ENCODE measurements around the gene C20orf204. TPM values are rescaled to one million over a fixed set of nuclear protein-coding genes. Genes with fewer than 3 reads are reported as not detected.

Gene C20orf204
- total RNA-seq, 2 experiments from 2014 or later, result 6.1 to 6.4 TPM

GRCh38 chr20:64037199-64037497, 1.2 kb downstream of the C20orf204 start:
- Mint-ChIP-seq H3K4me1 (ENCODE audit: low read depth) (peaks cover 34% of the 10 kb centered on the region), H3K4me3 (peak overlapping the region; percentile 87), H3K36me3 (ENCODE audit: low read depth) (peaks cover 15% of the 10 kb centered on the region), H3K27ac (peak overlapping the region; percentile 53), H3K9me3 (no peaks in the 10 kb centered on the region), H3K27me3 (no peaks in the 10 kb centered on the region)
- Histone ChIP-seq H3K27me3 (ENCODE audit: control insufficient read depth in 1 of 2, insufficient read depth in 2 of 2, low read length in 2 of 2) (peaks cover 0 to 4% of the 10 kb centered on the region in 2 experiments), H3K4me1 (ENCODE audit: insufficient read depth, low read length) (peaks cover 83% of the 10 kb centered on the region), H3K4me3 (ENCODE audit: low read length) (no peak overlapping the region), H3K36me3 (ENCODE audit: insufficient read depth, low read length) (peaks cover 16% of the 10 kb centered on the region), H3K9me3 (ENCODE audit: control insufficient read depth in 1 of 2, insufficient read depth in 1 of 2, low read length in 2 of 2) (no peaks in the 10 kb centered on the region), H3K27ac (ENCODE audit: low read depth in 1 of 2, low read length in 2 of 2) (no peak overlapping the region)
- DNase-seq (no peak), ATAC-seq (ENCODE audit: poor library complexity) (no peak)
- TF ChIP-seq CTCF (IDR thresholded peaks at IDR 0.05), result no peak
- intact Hi-C loops (cut with DNase I, micrococcal nuclease), result loop anchor here in 1 of 2 experiments (10.0 kb wide), 1 partner anchor 52 kb away; the partner anchor contains the start of gene PRPF6
- POLR2A ChIA-PET, result interaction anchor here (1.1 to 2.7 kb wide), 2 partner anchors 10 to 57 kb away, joined by 3 to 36 read pairs; partner anchors contain the start of genes PRPF6 and SAMD10
- CTCF ChIA-PET, result interaction anchor here (0.8 to 2.9 kb wide), 3 partner anchors 21 to 36 kb away, joined by 4 to 19 read pairs (median 10); no protein-coding TSS in a partner anchor

GRCh38 chr20:64037498-64038213, 1.7 kb downstream of the C20orf204 start:
- DNase-seq, result peak in 2 of 14 experiments; percentile 29 to 32
- H3K36me3 ChIP-seq (ENCODE audit: insufficient read depth, low read length), result peaks cover 11% of the 10 kb centered on the region
- peak overlapping the region; percentile 53 for H3K27ac Mint-ChIP-seq
- no peak overlapping the region for H3K27ac ChIP-seq (ENCODE audit: low read depth in 1 of 2, low read length in 2 of 2)
- no peak for TF ChIP-seq CTCF (IDR thresholded peaks at IDR 0.05)
- H3K4me1 ChIP-seq (ENCODE audit: insufficient read depth, low read length), result peaks cover 87% of the 10 kb centered on the region
- ChIA-PET CTCF (interaction anchor here (0.6 to 2.9 kb wide), 27 partner anchors 10 to 517 kb away, joined by 3 to 40 read pairs (median 7); partner anchors contain the start of genes LKAAEAR1, PPDPF, PRPF6 and RTEL1), POLR2A (interaction anchor here (0.7 to 3.2 kb wide), 11 partner anchors 10 to 499 kb away, joined by 3 to 36 read pairs (median 9); partner anchors contain the start of genes OPRL1, PCMTD2, PRPF6 and RGS19)
- no peaks in the 10 kb centered on the region for H3K9me3 ChIP-seq (ENCODE audit: control insufficient read depth in 1 of 2, insufficient read depth in 1 of 2, low read length in 2 of 2)
- peak overlapping the region; percentile 49 for H3K4me3 ChIP-seq (ENCODE audit: low read length)
- peaks cover 0 to 4% of the 10 kb centered on the region in 2 experiments for H3K27me3 ChIP-seq (ENCODE audit: control insufficient read depth in 1 of 2, insufficient read depth in 2 of 2, low read length in 2 of 2)
- H3K9me3 Mint-ChIP-seq, result no peaks in the 10 kb centered on the region
- H3K36me3 Mint-ChIP-seq (ENCODE audit: low read depth), result peaks cover 11% of the 10 kb centered on the region
- H3K4me1 Mint-ChIP-seq (ENCODE audit: low read depth), result peaks cover 34% of the 10 kb centered on the region
- no peaks in the 10 kb centered on the region for H3K27me3 Mint-ChIP-seq
- peak; percentile 20 for ATAC-seq (ENCODE audit: poor library complexity)
- peak overlapping the region; percentile 87 for H3K4me3 Mint-ChIP-seq
- intact Hi-C loops (cut with DNase I, micrococcal nuclease), result loop anchor here (2.0 to 10.0 kb wide), 3 partner anchors 43 to 57 kb away; partner anchors contain the start of genes PRPF6 (in 2 of the 2) and OPRL1 (in 1 of the 2)

- H3K4me3 ChIP-seq (ENCODE audit: low read length), result peak overlapping the region; percentile 49
These were observed 2.2 kb downstream of the C20orf204 start for GRCh38 chr20:64038224-64038564.

More at GRCh38 chr20:64038224-64038564, 2.2 kb downstream of the C20orf204 start:
- peak; percentile 2 for ATAC-seq (ENCODE audit: poor library complexity)
- H3K9me3 ChIP-seq (ENCODE audit: control insufficient read depth in 1 of 2, insufficient read depth in 1 of 2, low read length in 2 of 2), result no peaks in the 10 kb centered on the region
- peaks cover 11% of the 10 kb centered on the region for H3K36me3 Mint-ChIP-seq (ENCODE audit: low read depth)
- H3K4me1 Mint-ChIP-seq (ENCODE audit: low read depth), result peaks cover 34% of the 10 kb centered on the region
- ChIA-PET POLR2A (interaction anchor here (0.7 to 3.2 kb wide), 15 partner anchors 9 to 500 kb away, joined by 3 to 36 read pairs (median 8); partner anchors contain the start of genes LKAAEAR1, OPRL1, PCMTD2 and PRPF6), CTCF (interaction anchor here (0.6 to 2.9 kb wide), 33 partner anchors 9 to 517 kb away, joined by 3 to 40 read pairs (median 7); partner anchors contain the start of genes LKAAEAR1, PPDPF, PRPF6 and RTEL1)
- H3K4me1 ChIP-seq (ENCODE audit: insufficient read depth, low read length), result peaks cover 87% of the 10 kb centered on the region
- H3K27ac Mint-ChIP-seq, result peak overlapping the region; percentile 53
- H3K27me3 Mint-ChIP-seq, result no peaks in the 10 kb centered on the region
- intact Hi-C loops (cut with DNase I, micrococcal nuclease), result loop anchor here (2.0 to 10.0 kb wide), 3 partner anchors 43 to 57 kb away; partner anchors contain the start of genes PRPF6 (in 2 of the 2) and OPRL1 (in 1 of the 2)
- H3K27ac ChIP-seq (ENCODE audit: low read depth in 1 of 2, low read length in 2 of 2), result no peak overlapping the region
- peaks cover 0 to 4% of the 10 kb centered on the region in 2 experiments for H3K27me3 ChIP-seq (ENCODE audit: control insufficient read depth in 1 of 2, insufficient read depth in 2 of 2, low read length in 2 of 2)
- TF ChIP-seq CTCF (IDR thresholded peaks at IDR 0.05), result no peak
- peak overlapping the region; percentile 87 for H3K4me3 Mint-ChIP-seq
- no peaks in the 10 kb centered on the region for H3K9me3 Mint-ChIP-seq
- peaks cover 7% of the 10 kb centered on the region for H3K36me3 ChIP-seq (ENCODE audit: insufficient read depth, low read length)
- peak in 2 of 14 experiments; percentile 16 to 22 for DNase-seq
